GM18508 (cell line): ENCODE results near the gene NEK1.
"Not testable (repeated sequence)": the region's sequence is repeated elsewhere in the genome, so short reads cannot be mapped to it uniquely, and the experiment has no call there.

ENCODE experiments used
- ATAC-seq: cut with Tn5 transposase; IDR thresholded peaks from one replicate; pipeline ENCODE4 v1.9.1; 2021; ENCODE audit warnings: moderate number of reproducible peaks; ENCODE audit not compliant: insufficient read depth, unreplicated experiment

The NEK1 gene

DNA sequence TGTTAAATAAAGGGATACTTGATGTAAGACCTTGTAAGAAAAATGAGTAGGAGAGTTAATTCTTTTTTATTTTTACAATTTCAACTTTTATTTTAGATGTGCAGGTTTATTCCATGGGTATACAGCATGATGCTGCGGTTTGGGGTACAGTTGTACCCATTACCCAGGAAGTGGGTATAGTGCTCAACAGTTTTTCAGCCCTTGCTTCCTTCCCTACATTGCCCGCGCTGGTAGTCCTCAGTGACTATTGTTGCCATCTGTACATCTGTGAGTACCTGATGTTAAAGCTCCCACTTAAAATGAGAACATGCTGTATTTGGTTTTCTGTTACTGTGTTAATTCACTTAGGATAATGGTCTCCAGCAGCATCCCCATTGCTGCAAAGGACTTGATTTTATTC, 17.7 kb upstream of the NEK1 start:
- ATAC-seq, result no peak

DNA sequence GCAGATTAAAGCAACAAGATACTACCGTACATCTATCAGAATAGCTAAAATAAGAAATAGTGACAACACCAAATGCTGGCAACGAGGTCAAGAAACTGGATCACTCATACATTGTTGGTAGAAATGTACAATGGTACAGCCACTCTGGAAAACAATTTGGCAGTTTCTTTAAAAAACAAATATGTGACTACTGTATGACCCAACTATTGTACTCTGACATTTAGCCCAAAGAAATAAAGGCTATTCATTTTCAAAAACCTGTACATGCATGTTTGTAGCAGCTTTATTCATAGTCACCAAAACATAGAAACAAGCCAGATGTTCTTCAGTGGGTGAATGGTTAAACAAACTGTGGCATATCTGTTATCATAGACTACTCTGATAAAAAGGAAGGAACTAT, 16.2 kb upstream of the NEK1 start:
- ATAC-seq, result no peak

DNA sequence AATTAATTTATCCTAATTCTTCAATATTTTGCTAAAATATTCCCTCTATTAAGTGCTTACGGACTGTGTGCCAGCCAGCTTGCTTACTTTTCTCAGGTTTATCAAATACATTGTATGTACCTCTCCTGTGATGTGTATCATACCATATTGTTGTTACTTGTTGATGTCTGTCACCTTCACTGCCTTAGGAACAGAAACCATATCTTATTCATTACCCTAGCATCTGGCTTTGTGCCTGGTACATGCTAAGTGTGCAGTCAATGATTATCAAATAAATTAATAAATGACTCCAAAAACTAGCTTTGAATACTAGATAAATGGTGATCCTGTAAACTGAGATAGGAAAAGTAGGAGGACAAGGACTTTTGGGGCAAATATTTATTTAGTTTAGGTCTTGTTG, 14.9 kb upstream of the NEK1 start:
- peak; percentile 45 for ATAC-seq

GRCh38 chr4:169626331-169627282, 14.2 kb upstream of the NEK1 start:
- ATAC-seq, result peak; percentile 46

GRCh38 chr4:169625886-169626285, 13.5 kb upstream of the NEK1 start:
- no peak for ATAC-seq

DNA sequence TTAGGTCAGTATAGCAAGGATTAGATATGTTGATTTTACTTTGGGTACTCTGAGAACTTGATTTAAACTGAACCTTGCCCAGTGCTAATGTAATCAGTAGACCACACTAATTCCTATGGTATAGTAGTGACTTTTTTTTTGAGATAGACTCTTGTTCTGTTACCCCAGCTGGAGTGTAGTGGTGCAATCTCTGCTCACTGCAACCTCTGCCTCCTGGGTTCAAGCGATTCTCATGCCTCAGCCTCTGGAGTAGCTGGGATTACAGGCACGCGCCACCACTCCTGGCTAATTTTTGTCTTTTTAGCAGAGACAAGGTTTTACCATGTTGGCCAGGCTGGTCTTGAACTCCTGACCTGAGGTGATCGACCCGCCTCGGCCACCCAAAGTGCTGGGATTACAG, 11.6 kb upstream of the NEK1 start:
- ATAC-seq, result not testable (repeated sequence)

DNA sequence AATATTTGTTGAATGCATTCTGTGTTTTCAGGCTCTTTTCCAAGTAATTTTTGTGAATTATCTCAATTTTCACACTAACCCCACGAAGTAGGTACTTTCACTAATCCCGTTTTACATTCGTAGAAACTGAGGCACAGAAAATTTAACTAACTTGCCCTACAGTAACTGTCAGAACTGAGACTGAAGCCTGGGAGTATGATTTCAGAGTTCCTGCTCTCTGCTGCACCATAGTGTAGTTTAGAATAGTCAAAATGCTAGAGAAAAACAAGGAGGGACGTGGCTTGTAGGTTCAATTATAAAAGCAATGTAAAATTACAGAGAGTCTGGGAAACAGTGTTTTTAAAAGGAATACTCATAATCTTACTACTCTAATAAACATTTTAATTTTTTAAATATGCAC, 10.2 kb upstream of the NEK1 start:
- ATAC-seq, result no peak

DNA sequence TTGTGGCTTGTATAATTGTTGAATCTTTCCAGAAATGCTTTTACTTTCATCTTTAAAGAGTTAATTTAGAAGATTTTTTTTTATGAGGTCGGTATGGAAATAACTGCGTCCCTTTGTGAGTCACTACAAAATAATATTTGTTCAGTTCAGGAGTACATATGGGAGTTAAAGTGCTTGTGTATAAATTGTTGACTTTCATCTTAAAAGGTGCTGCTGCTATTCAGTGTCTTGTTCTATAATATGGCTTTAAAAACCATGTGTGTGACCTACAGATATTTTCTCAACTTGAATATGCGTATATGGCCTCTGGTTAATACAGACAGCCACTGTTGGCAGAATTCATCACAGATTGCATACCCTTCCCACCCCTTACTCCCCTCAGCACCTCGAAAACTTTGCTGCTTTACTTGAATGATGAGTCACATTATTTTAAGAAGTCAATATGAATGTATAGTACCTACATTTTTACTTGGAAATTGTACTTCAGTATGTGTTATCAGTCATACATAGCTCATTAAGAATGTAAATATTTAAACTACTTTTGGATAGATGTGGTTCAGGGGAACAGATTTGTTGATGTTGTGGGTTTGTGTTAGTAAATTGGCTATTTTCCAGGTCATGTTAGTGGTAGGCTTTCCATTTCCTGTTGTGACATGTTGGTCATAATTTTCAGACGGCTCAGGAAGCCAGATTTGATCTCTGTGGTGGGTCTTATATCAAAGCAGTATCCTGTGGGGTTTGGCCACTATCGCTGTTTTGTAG, 9.5 kb upstream of the NEK1 start:
- ATAC-seq, result no peak

GRCh38 chr4:169620880-169621248, 8.5 kb upstream of the NEK1 start:
- ATAC-seq, result no peak

DNA sequence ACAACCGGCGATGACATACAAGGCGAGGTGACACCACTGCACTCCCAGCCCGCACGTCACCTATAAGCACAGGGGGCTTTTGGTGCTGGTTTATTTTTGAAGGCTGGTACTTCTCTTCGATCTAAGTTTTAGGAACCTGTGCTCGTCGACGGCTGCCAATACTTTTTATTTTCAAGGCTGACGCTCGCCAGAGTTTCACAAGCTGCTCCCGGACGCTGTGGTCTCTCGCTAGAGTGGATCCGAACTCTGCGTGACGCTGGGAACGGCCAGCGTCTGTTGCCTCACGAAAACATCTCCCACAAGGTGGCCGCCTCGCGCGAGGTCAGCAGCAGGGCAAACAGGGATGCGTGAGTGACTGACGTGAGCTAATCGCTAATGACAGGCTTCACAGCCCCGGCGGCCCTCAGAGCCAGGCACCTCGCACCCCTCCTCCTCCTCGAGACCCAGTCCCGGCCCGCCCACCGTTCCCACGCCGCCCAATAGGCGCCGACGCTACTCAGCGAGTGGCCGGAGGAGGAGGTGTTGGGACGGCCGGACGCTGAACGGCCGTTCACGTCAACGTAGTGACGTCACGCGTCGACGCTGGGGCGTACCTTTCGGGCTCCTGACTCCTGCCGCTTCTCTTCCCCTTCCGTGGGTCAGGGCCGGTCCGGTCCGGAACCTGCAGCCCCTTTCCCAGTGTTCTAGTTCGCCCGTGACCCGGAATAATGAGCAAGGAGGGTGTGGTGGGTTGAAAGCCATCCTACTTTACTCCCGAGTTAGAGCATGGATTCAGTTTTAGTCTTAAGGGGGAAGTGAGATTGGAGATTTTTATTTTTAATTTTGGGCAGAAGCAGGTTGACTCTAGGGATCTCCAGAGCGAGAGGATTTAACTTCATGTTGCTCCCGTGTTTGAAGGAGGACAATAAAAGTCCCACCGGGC, 7.8 kb upstream of the NEK1 start, which contains the start of gene CLCN3:
Gene CLCN3 (plus strand): TSS at position 621 of the 922 bp plus-strand sequence. CDS start 15,351 bp downstream, outside the sequence.
- ATAC-seq, result peak; percentile 79

DNA sequence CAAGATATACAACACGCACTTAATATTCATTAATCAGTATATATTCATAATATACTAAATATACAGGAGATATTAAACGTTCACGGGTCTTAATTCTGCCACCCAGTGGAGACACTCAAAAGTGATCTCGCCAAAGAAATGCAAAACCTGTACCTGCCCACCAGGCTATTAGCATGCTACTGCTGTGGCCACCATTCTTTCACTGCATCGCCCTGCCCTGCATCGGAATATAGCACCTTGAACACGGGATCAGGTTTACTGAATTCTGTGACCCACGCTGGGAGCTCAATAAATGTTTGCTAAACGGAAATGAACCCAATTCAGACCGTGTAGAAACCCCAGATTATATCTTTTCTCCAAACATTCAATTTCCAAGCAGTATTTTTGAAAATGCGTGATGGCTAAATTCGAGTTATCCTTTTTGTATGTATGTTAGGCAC, 7.2 kb upstream of the NEK1 start:
- peak; percentile 36 for ATAC-seq

DNA sequence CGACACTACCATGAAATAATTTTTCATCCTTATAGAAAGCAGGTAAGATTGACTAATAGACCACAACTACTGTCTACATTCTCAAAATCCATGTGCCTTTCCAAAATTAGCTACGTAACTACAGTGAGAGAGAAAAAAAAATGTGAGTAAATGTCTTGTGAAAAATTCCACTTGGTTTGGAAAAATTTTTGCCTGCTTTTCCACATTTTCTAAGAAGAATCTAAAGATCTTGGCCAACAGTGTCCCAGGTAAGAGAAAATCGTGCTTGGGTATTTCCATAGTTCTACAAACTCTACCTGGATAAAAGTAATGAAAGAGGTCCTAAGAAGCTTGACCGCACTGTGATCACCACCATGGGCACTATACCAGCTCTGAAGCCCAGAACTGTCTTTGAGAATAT, 6.6 kb upstream of the NEK1 start:
- no peak for ATAC-seq

GRCh38 chr4:169618286-169618685, 5.9 kb upstream of the NEK1 start:
- ATAC-seq, result no peak

DNA sequence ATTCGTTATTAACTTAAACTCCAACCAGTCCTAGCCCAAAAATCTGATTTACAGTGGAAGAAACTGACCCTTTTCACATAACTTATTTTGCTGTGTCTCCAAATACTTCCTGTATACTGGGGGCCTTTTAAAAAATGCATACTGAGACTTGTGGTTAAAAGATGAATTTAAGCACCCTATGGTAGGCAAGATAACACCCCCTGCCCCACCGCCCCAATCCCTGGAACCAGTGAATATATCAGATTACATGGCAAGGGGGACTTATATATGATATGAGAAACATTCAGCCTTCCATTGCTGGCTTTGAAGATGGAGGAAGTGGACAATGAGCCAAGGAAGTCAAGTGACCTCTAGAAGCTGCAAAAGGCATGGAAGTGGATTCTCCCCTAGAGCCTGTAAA, 4.9 kb upstream of the NEK1 start:
- ATAC-seq, result no peak

DNA sequence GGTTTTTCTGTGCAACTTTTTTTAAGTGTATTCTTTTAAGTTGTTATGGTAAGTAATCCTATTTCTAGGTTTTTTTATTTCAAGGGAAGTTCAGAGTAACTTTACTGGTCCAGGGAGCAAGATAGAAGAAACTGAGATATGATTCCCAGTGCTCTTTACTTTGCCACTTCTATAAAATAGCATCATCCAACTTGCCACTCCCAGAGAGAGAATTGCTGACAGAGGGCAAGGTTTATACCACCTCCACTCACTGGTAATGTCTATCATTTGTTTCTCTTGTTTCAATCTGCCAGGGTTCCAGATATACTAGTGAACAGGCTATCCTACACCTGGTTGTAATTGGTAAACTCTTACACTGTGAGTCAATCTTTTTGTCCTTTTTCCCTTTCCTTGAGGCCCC, 4.5 kb upstream of the NEK1 start:
- no peak for ATAC-seq

DNA sequence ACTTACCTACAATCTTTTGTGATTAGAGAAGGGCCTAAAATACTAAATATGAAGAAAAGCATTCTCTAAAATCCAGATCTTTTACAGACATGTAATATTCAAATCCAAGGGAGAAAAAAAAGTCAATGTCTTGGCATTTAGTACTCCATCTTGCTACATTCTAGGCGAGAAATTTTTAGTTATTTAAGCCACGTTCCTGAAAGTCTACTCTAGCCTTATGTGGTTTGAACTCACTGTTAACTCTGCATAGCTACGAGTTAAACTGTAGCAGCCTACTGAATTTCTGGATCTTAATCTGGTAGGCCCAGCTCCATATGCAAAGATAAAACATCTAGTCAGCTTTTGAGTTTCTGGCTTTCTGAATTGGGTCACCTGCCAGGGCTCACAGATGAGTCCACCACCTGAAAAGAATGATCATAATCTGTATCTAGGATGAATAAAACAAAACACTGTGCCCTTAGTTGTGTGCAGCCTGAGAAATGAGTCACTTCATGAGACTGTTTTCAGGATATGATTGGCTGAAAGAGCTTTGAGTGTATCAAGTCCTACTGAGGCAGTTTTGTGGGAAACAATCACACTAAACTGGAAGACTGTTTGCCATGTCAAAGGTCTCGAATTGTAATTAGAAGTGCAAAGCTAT, 3.2 kb upstream of the NEK1 start:
- ATAC-seq, result no peak

GRCh38 chr4:169612871-169613859, 782 bp upstream of the NEK1 start:
- ATAC-seq, result no peak

GRCh38 chr4:169611157-169611556, 1.2 kb downstream of the NEK1 start:
- no peak for ATAC-seq

DNA sequence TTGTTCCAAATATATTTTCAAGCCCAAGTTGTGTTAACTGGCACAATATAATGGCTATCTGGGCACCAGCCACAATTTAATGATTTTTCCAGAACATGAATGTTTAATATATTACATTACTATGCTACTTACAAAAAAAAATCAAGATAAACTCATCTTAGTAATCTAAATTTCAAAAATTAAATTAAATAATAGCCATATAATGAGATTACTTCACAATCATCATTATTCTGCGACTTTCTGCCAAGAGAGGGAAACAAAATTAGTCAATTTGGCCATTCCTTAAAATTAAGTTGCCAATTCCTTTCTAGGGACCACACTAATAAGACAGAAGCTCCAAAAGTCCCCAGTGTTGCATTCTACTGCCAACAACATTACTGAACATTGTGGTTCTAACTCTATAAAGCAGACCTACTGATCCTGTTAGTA, 7.5 kb downstream of the NEK1 start:
- no peak for ATAC-seq
